Measurements from ENCODE around the gene FGF12.

Gene FGF12

DNA sequence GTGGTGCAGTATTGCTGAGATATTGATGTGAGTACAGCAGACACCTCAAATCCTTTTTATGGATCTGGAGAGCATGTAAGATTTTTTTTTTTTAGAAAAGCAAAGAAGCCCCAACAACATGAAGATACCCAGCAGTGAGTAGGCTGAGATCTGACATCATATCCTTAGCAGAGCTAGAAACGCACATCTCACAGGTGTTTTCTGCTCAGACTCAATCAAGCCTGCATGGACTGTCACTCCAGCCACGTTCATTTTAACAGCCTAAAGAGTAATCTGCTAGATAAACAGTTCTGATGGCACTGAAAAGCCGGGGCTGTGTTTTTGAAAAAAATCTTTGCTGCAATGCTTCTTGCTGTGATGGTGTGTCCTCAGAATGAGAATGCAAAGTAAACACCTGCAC, 544.2 kb downstream of the FGF12 start:
- H3K23ac ChIP-seq (ENCODE audit: low read length in 2 of 2) = no peak overlapping the region
- no peak overlapping the region for H3K9ac ChIP-seq (ENCODE audit: low read length)
- H3K18ac ChIP-seq (ENCODE audit: low read depth in 1 of 2, low read length in 2 of 2) = no peak overlapping the region
- DNase-seq = no peak
- 69% methylated on average over 2 of the region's 3 CpGs for WGBS
- no peak overlapping the region for H4K8ac ChIP-seq (ENCODE audit: low read length)
- no peaks in the 10 kb centered on the region for H3K27me3 ChIP-seq (ENCODE audit: control insufficient read depth in 1 of 2, insufficient read depth in 1 of 2, low read length in 2 of 2)
- no peak overlapping the region for H4K91ac ChIP-seq (ENCODE audit: low read length)
- no peak overlapping the region for H3K27ac ChIP-seq (ENCODE audit: low read length, poor library complexity, severe bottlenecking)
- H2AFZ ChIP-seq (ENCODE audit: low read depth, low read length) = no peak overlapping the region
- no peak overlapping the region for H2BK15ac ChIP-seq (ENCODE audit: low read depth, poor library complexity, severe bottlenecking)
- H2BK120ac ChIP-seq (ENCODE audit: low read depth, low read length) = no peak overlapping the region
- H3K4me1 ChIP-seq (ENCODE audit: control insufficient read depth, insufficient read depth, low read depth, low read length) = no peaks in the 10 kb centered on the region
- no peaks in the 10 kb centered on the region for H3K9me3 ChIP-seq (ENCODE audit: control insufficient read depth, low read length)
- H3K4ac ChIP-seq (ENCODE audit: low read depth in 1 of 2, low read length in 2 of 2) = no peak overlapping the region
- no peak overlapping the region for H2BK5ac ChIP-seq (ENCODE audit: low read depth, low read length, poor library complexity, severe bottlenecking)
- H2AK5ac ChIP-seq (ENCODE audit: low read length, severe bottlenecking) = no peak overlapping the region
- no peaks in the 10 kb centered on the region for H3K36me3 ChIP-seq (ENCODE audit: control insufficient read depth in 1 of 2, insufficient read depth in 2 of 2, low read depth in 1 of 2, low read length in 2 of 2)
- H3K14ac ChIP-seq (ENCODE audit: low read length in 2 of 2) = no peak overlapping the region
- H3K4me2 ChIP-seq (ENCODE audit: low read length, poor library complexity, severe bottlenecking) = no peak overlapping the region
- no peak overlapping the region for H2BK12ac ChIP-seq (ENCODE audit: low read length in 2 of 2)
- no peaks in the 10 kb centered on the region for H3K79me1 ChIP-seq (replicated peaks; ENCODE audit: low read length, poor library complexity, severe bottlenecking)
- no peak overlapping the region for H3K4me3 ChIP-seq (ENCODE audit: insufficient read depth in 1 of 2, low read depth in 1 of 2, low read length in 2 of 2)

DNA sequence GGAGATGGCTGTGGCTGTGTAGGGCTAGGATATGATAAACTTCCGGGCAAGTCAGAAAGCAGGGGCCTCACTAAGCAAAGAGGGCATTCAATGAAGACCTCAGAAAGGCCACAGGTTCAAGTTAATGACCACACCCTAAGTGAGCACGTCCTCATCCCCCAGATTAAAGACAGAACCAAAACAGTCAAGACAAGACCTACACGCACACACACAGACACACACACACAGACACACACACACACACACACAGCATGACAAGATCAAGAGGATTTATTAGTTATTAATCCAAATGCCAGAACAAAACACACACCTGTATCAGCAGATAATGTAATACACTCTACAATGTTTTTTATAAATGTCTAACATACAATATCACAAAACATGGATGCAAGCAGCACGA, 546.2 kb downstream of the FGF12 start:
- H3K4me1 ChIP-seq (ENCODE audit: control insufficient read depth, insufficient read depth, low read depth, low read length) = no peaks in the 10 kb centered on the region
- no peaks in the 10 kb centered on the region for H3K79me1 ChIP-seq (replicated peaks; ENCODE audit: low read length, poor library complexity, severe bottlenecking)
- no peaks in the 10 kb centered on the region for H3K27me3 ChIP-seq (ENCODE audit: control insufficient read depth in 1 of 2, insufficient read depth in 1 of 2, low read length in 2 of 2)
- no peak overlapping the region for H3K4me2 ChIP-seq (ENCODE audit: low read length, poor library complexity, severe bottlenecking)
- no peak overlapping the region for H2BK12ac ChIP-seq (ENCODE audit: low read length in 2 of 2)
- DNase-seq = no peak
- no peak overlapping the region for H2BK15ac ChIP-seq (ENCODE audit: low read depth, poor library complexity, severe bottlenecking)
- H4K91ac ChIP-seq (ENCODE audit: low read length) = no peak overlapping the region
- H3K27ac ChIP-seq (ENCODE audit: low read length, poor library complexity, severe bottlenecking) = no peak overlapping the region
- H2BK120ac ChIP-seq (ENCODE audit: low read depth, low read length) = no peak overlapping the region
- H4K8ac ChIP-seq (ENCODE audit: low read length) = no peak overlapping the region
- no peak overlapping the region for H2BK5ac ChIP-seq (ENCODE audit: low read depth, low read length, poor library complexity, severe bottlenecking)
- no peaks in the 10 kb centered on the region for H3K36me3 ChIP-seq (ENCODE audit: control insufficient read depth in 1 of 2, insufficient read depth in 2 of 2, low read depth in 1 of 2, low read length in 2 of 2)
- no peak overlapping the region for H3K9ac ChIP-seq (ENCODE audit: low read length)
- no peaks in the 10 kb centered on the region for H3K9me3 ChIP-seq (ENCODE audit: control insufficient read depth, low read length)
- WGBS = 84% methylated on average over 4 of the region's 4 CpGs
- H2AFZ ChIP-seq (ENCODE audit: low read depth, low read length) = no peak overlapping the region
- no peak overlapping the region for H3K4me3 ChIP-seq (ENCODE audit: insufficient read depth in 1 of 2, low read depth in 1 of 2, low read length in 2 of 2)
- no peak overlapping the region for H3K14ac ChIP-seq (ENCODE audit: low read length in 2 of 2)
- H3K4ac ChIP-seq (ENCODE audit: low read depth in 1 of 2, low read length in 2 of 2) = no peak overlapping the region
- no peak overlapping the region for H3K23ac ChIP-seq (ENCODE audit: low read length in 2 of 2)
- H3K18ac ChIP-seq (ENCODE audit: low read depth in 1 of 2, low read length in 2 of 2) = no peak overlapping the region
- no peak overlapping the region for H2AK5ac ChIP-seq (ENCODE audit: low read length, severe bottlenecking)

DNA sequence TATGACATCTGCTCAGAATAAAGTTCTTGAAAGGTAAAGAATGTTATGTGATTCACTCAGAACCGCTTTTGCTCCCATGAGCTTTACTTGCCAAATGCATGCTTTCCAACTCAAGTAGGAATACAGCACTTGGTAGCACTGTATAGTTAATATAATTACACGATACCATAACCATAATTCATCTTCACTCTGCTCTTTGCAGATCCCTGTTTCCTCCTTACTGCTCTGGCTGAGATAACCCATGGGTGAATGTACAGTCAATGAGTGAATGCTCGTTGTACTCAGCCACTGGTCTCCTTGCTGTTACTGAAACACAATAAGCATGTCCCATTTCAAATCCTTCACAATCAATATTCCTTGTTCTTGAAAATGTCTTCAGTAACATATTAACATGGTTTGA, 550.0 kb downstream of the FGF12 start:
- no peak overlapping the region for H3K4me2 ChIP-seq (ENCODE audit: low read length, poor library complexity, severe bottlenecking)
- WGBS = 95% methylated on average over 3 of the region's 3 CpGs

GRCh38 chr3:192174283-192174682, 553.1 kb downstream of the FGF12 start:
- no peak overlapping the region for H3K9ac ChIP-seq (ENCODE audit: low read length)
- no peak overlapping the region for H3K18ac ChIP-seq (ENCODE audit: low read depth in 1 of 2, low read length in 2 of 2)
- no peak overlapping the region for H2BK15ac ChIP-seq (ENCODE audit: low read depth, poor library complexity, severe bottlenecking)
- H4K91ac ChIP-seq (ENCODE audit: low read length) = no peak overlapping the region
- H3K4me1 ChIP-seq (ENCODE audit: control insufficient read depth, insufficient read depth, low read depth, low read length) = no peaks in the 10 kb centered on the region
- H2AFZ ChIP-seq (ENCODE audit: low read depth, low read length) = no peak overlapping the region
- no peak overlapping the region for H2BK120ac ChIP-seq (ENCODE audit: low read depth, low read length)
- no peak overlapping the region for H3K4me2 ChIP-seq (ENCODE audit: low read length, poor library complexity, severe bottlenecking)
- H2BK5ac ChIP-seq (ENCODE audit: low read depth, low read length, poor library complexity, severe bottlenecking) = no peak overlapping the region
- no peak overlapping the region for H4K8ac ChIP-seq (ENCODE audit: low read length)
- no peaks in the 10 kb centered on the region for H3K9me3 ChIP-seq (ENCODE audit: control insufficient read depth, low read length)
- H3K23ac ChIP-seq (ENCODE audit: low read length in 2 of 2) = no peak overlapping the region
- no peak overlapping the region for H3K4ac ChIP-seq (ENCODE audit: low read depth in 1 of 2, low read length in 2 of 2)
- H3K79me1 ChIP-seq (replicated peaks; ENCODE audit: low read length, poor library complexity, severe bottlenecking) = no peaks in the 10 kb centered on the region
- no peak overlapping the region for H3K14ac ChIP-seq (ENCODE audit: low read length in 2 of 2)
- WGBS = 89% methylated on average over 4 of the region's 4 CpGs
- no peaks in the 10 kb centered on the region for H3K27me3 ChIP-seq (ENCODE audit: control insufficient read depth in 1 of 2, insufficient read depth in 1 of 2, low read length in 2 of 2)
- no peak overlapping the region for H3K4me3 ChIP-seq (ENCODE audit: insufficient read depth in 1 of 2, low read depth in 1 of 2, low read length in 2 of 2)
- H3K36me3 ChIP-seq (ENCODE audit: control insufficient read depth in 1 of 2, insufficient read depth in 2 of 2, low read depth in 1 of 2, low read length in 2 of 2) = no peaks in the 10 kb centered on the region
- no peak overlapping the region for H2BK12ac ChIP-seq (ENCODE audit: low read length in 2 of 2)
- H2AK5ac ChIP-seq (ENCODE audit: low read length, severe bottlenecking) = no peak overlapping the region
- no peak overlapping the region for H3K27ac ChIP-seq (ENCODE audit: low read length, poor library complexity, severe bottlenecking)
- no peak for DNase-seq

More for the DNA sequence above, 550.0 kb downstream of the FGF12 start:
- H3K18ac ChIP-seq (ENCODE audit: low read depth in 1 of 2, low read length in 2 of 2) = no peak overlapping the region
- no peaks in the 10 kb centered on the region for H3K27me3 ChIP-seq (ENCODE audit: control insufficient read depth in 1 of 2, insufficient read depth in 1 of 2, low read length in 2 of 2)
- no peak overlapping the region for H3K14ac ChIP-seq (ENCODE audit: low read length in 2 of 2)
- H2AK5ac ChIP-seq (ENCODE audit: low read length, severe bottlenecking) = no peak overlapping the region
- no peaks in the 10 kb centered on the region for H3K79me1 ChIP-seq (replicated peaks; ENCODE audit: low read length, poor library complexity, severe bottlenecking)
- H3K4me1 ChIP-seq (ENCODE audit: control insufficient read depth, insufficient read depth, low read depth, low read length) = no peaks in the 10 kb centered on the region
- no peak overlapping the region for H3K27ac ChIP-seq (ENCODE audit: low read length, poor library complexity, severe bottlenecking)
- H3K4me3 ChIP-seq (ENCODE audit: insufficient read depth in 1 of 2, low read depth in 1 of 2, low read length in 2 of 2) = no peak overlapping the region
- H4K91ac ChIP-seq (ENCODE audit: low read length) = no peak overlapping the region
- no peak overlapping the region for H3K4ac ChIP-seq (ENCODE audit: low read depth in 1 of 2, low read length in 2 of 2)
- no peaks in the 10 kb centered on the region for H3K9me3 ChIP-seq (ENCODE audit: control insufficient read depth, low read length)
- no peak overlapping the region for H4K8ac ChIP-seq (ENCODE audit: low read length)
- H2BK12ac ChIP-seq (ENCODE audit: low read length in 2 of 2) = no peak overlapping the region
- H2BK120ac ChIP-seq (ENCODE audit: low read depth, low read length) = no peak overlapping the region
- no peak overlapping the region for H3K9ac ChIP-seq (ENCODE audit: low read length)
- no peak overlapping the region for H2BK15ac ChIP-seq (ENCODE audit: low read depth, poor library complexity, severe bottlenecking)
- DNase-seq = no peak
- no peak overlapping the region for H3K23ac ChIP-seq (ENCODE audit: low read length in 2 of 2)
- H3K36me3 ChIP-seq (ENCODE audit: control insufficient read depth in 1 of 2, insufficient read depth in 2 of 2, low read depth in 1 of 2, low read length in 2 of 2) = no peaks in the 10 kb centered on the region
- H2BK5ac ChIP-seq (ENCODE audit: low read depth, low read length, poor library complexity, severe bottlenecking) = no peak overlapping the region
- H2AFZ ChIP-seq (ENCODE audit: low read depth, low read length) = no peak overlapping the region
